Measurements from ENCODE around the gene MICAL2. TPM values are rescaled to one million over a fixed set of nuclear protein-coding genes. Genes with fewer than 3 reads are reported as not detected.
A peak's percentile ranks its signal among the peaks of the same experiment; 100 is the strongest.

The MICAL2 gene
- total and polyA plus RNA-seq, 2 donors (not counting 1 experiment from before 2014, with no cell fraction given), result 0.32 to 0.40 TPM

DNA sequence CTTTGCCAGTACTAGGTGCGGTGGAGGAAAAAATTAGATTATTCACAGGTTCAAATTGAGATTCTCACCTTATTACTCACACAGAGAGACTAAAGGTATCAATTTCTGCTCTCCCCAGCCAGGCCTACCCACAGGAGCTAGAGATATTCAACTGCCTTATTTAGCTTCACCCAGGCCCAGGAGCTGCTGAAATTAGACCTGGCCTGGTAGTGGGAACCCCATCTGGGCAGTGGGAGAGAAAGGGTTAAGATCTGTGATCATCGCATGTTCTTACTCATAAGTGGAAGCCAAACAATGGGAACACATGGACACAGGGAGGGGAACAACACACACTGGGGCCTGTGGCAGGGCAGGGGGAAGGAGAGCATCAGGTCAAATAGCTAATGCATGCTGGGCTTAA is 20.9 kb upstream of the MICAL2 start:
- Histone ChIP-seq H3K9ac (ENCODE audit: low read length) (no peak overlapping the region), H4K20me1 (ENCODE audit: control insufficient read depth, insufficient read depth, low read length, poor library complexity, severe bottlenecking) (no peaks in the 10 kb centered on the region), H3K27ac (ENCODE audit: low read length in 2 of 2) (no peak overlapping the region), H3K9me3 (ENCODE audit: control extremely low read depth in 1 of 3, control insufficient read depth in 2 of 3, insufficient read depth in 1 of 3, low read length in 2 of 3) (peaks cover 0 to under 1% (median under 1%) of the 10 kb centered on the region in 3 donors), H3K79me2 (ENCODE audit: control insufficient read depth, insufficient read depth, low read length) (no peaks in the 10 kb centered on the region), H2AFZ (ENCODE audit: insufficient read depth, low read depth, low read length, poor library complexity, severe bottlenecking) (no peak overlapping the region), H3K4me2 (replicated peaks; ENCODE audit: low read depth, low read length, poor library complexity, severe bottlenecking) (no peak overlapping the region), H3K27me3 (replicated peaks in 1 of 4; ENCODE audit: control extremely low read depth in 1 of 4, control insufficient read depth in 3 of 4, insufficient read depth in 4 of 4, low read length in 3 of 4) (no peaks in the 10 kb centered on the region), H3K36me3 (replicated peaks in 1 of 2; ENCODE audit: control extremely low read depth in 1 of 2, control insufficient read depth in 1 of 2, extremely low read depth in 1 of 2, insufficient read depth in 2 of 2, low read length in 1 of 2) (no peaks in the 10 kb centered on the region), H3K4me1 (ENCODE audit: control insufficient read depth in 2 of 2, insufficient read depth in 2 of 2, low read length in 2 of 2) (peaks cover 6 to 7% of the 10 kb centered on the region in 2 donors), H3K4me3 (ENCODE audit: control extremely low read depth in 1 of 5, extremely low read depth in 1 of 5, insufficient read depth in 1 of 5, low read depth in 2 of 5, low read length in 4 of 5) (no peak overlapping the region)
- intact Hi-C loops (cut with micrococcal nuclease), result no loop called here
- Mint-ChIP-seq H3K27me3 (peaks cover 7% of the 10 kb centered on the region), H3K27ac (no peak overlapping the region), H3K9me3 (ENCODE audit: insufficient read depth) (no peaks in the 10 kb centered on the region), H3K4me3 (no peak overlapping the region), H3K4me1 (peaks cover 7% of the 10 kb centered on the region)
- TF ChIP-seq EZH2 (IDR thresholded peaks at IDR 0.05; ENCODE audit: borderline replicate concordance, insufficient read depth, low read depth, low read length, poor library complexity, severe bottlenecking) (no peak), CTCF (IDR thresholded peaks at IDR 0.05) (no peak)
- WGBS (ENCODE audit: insufficient coverage), result 94% methylated on average over 1 of the region's 2 CpGs
- DNase-seq (no peak), ATAC-seq (ENCODE audit: low read depth) (no peak)
- ChIA-PET POLR2A (no interaction called here), CTCF (interaction anchor here (1.0 kb wide), 1 partner anchor 10 kb away, joined by 4 read pairs; no protein-coding TSS in a partner anchor)

DNA sequence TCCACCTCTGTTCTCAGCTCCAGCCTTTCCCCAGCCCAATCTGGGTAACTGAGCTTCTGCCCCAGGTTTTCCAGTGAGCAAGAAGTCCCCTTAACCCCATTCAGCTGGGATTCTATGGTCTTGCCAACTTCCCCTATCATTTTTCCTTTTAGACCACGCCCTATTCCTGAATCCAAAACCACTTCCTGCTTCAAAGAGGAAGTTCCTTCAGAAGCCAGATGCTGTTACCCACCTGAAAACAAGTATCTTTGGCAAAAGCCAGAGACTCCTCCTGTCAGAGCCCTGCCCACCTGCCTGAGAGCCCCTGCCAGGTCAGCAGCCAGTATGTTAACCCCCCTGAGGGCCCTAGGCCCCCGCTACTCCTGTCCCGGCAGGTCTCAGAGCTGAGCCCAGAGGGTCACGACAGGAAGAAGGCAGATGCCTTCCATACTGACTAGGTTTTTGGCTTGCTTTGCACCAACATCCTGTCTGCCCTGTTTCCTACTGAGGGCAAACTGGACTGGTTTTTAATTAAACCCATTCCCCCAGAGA is 20.3 kb upstream of the MICAL2 start:
- Histone ChIP-seq H3K36me3 (replicated peaks in 1 of 2; ENCODE audit: control extremely low read depth in 1 of 2, control insufficient read depth in 1 of 2, extremely low read depth in 1 of 2, insufficient read depth in 2 of 2, low read length in 1 of 2) (no peaks in the 10 kb centered on the region), H3K79me2 (ENCODE audit: control insufficient read depth, insufficient read depth, low read length) (no peaks in the 10 kb centered on the region), H3K9ac (ENCODE audit: low read length) (no peak overlapping the region), H2AFZ (ENCODE audit: insufficient read depth, low read depth, low read length, poor library complexity, severe bottlenecking) (peak overlapping the region; percentile 28), H3K9me3 (ENCODE audit: control extremely low read depth in 1 of 3, control insufficient read depth in 2 of 3, insufficient read depth in 1 of 3, low read length in 2 of 3) (no peaks in the 10 kb centered on the region), H3K4me3 (ENCODE audit: control extremely low read depth in 1 of 5, extremely low read depth in 1 of 5, insufficient read depth in 1 of 5, low read depth in 2 of 5, low read length in 4 of 5) (no peak overlapping the region), H3K27ac (ENCODE audit: low read length in 2 of 2) (no peak overlapping the region), H4K20me1 (ENCODE audit: control insufficient read depth, insufficient read depth, low read length, poor library complexity, severe bottlenecking) (no peaks in the 10 kb centered on the region), H3K4me2 (replicated peaks; ENCODE audit: low read depth, low read length, poor library complexity, severe bottlenecking) (peak overlapping the region; percentile 25), H3K27me3 (replicated peaks in 1 of 4; ENCODE audit: control extremely low read depth in 1 of 4, control insufficient read depth in 3 of 4, insufficient read depth in 4 of 4, low read length in 3 of 4) (no peaks in the 10 kb centered on the region), H3K4me1 (ENCODE audit: control insufficient read depth in 2 of 2, insufficient read depth in 2 of 2, low read length in 2 of 2) (peaks cover 6 to 7% of the 10 kb centered on the region in 2 donors)
- H3K4me3 Mint-ChIP-seq, result no peak overlapping the region
- intact Hi-C loops (cut with micrococcal nuclease), result no loop called here
- ATAC-seq (ENCODE audit: low read depth) (no peak), DNase-seq (peak; percentile 9)
- no peaks in the 10 kb centered on the region for H3K9me3 Mint-ChIP-seq (ENCODE audit: insufficient read depth)
- 2% methylated on average over 4 of the region's 4 CpGs for WGBS (ENCODE audit: insufficient coverage)
- H3K27ac Mint-ChIP-seq, result no peak overlapping the region
- CTCF ChIA-PET, result interaction anchor here (1.0 kb wide), 1 partner anchor 9 kb away, joined by 4 read pairs; no protein-coding TSS in a partner anchor
- H3K4me1 Mint-ChIP-seq, result peaks cover 7% of the 10 kb centered on the region
- TF ChIP-seq CTCF (IDR thresholded peaks at IDR 0.05), result no peak
- TF ChIP-seq EZH2 (IDR thresholded peaks at IDR 0.05; ENCODE audit: borderline replicate concordance, insufficient read depth, low read depth, low read length, poor library complexity, severe bottlenecking), result no peak
- peaks cover 5% of the 10 kb centered on the region for H3K27me3 Mint-ChIP-seq
- POLR2A ChIA-PET, result no interaction called here

Data from B cell (primary cell).